Lower leg skin (tissue), 4 donors: ENCODE measurements around the gene KLK4. TPM values are rescaled to one million over a fixed set of nuclear protein-coding genes. Genes with fewer than 3 reads are reported as not detected.

Experiments used
- DNase-seq, 2 donors: peaks; one replicate each; pipeline ENCODE4 v3.0.0-alpha.2; 2019; ENCODE audit warnings: low spot score in 2 of 2
- H3K4me3 ChIP-seq: fragments of 200-600 bp; sonication (generic); 2 replicates; pipeline ENCODE4 v1.5.1; 2017; ENCODE audit warnings: mild to moderate bottlenecking, low read depth; ENCODE audit not compliant: poor library complexity, severe bottlenecking
- CTCF ChIP-seq, 3 donors: fragments of 450-650 bp; IDR thresholded peaks; one replicate each; pipeline ENCODE4 v1.5.1; 2016; ENCODE audit warnings: antibody characterized with exemption in 3 of 3, mild to moderate bottlenecking in 3 of 3, moderate library complexity in 2 of 3
- POLR2A ChIP-seq, 2 donors: fragments of 450-650 bp; IDR thresholded peaks; one replicate each; pipeline ENCODE4 v1.6.1; 2016 to 2017; ENCODE audit warnings: antibody characterized with exemption in 2 of 2, mild to moderate bottlenecking in 1 of 2, moderate library complexity in 1 of 2
- WGBS, 2 donors: methylation state at CpG; one replicate each; pipeline ENCODE4 v1.1.5; 2018; 5-methylcytosine and 5-hydroxymethylcytosine counted together
- intact Hi-C: fragments of 100-400 bp; cut with DNase I; formaldehyde crosslinking; loops from one replicate; pipeline ENCODE4 v1.15.0; 2023; ENCODE audit warnings: low total_unique reads
- total RNA-seq, 4 donors: library from RNA; depleted of rRNA; stranded (reverse); fragments of >200 nt; gene quantifications; one replicate each; pipeline ENCODE4 v1.1.0, GENCODE V29; 2016

KLK4 gene
- total RNA-seq, 4 donors from 2014 or later = 0.47 to 0.84 (median 0.74) TPM

GRCh38 chr19:50924586-50924985, 13.4 kb upstream of the KLK4 start:
- H3K4me3 ChIP-seq = no peak overlapping the region
- TF ChIP-seq POLR2A (IDR thresholded peaks at IDR 0.05) (no peak), CTCF (IDR thresholded peaks at IDR 0.05) (no peak)
- 50 to 53% methylated on average over 6 of the region's 6 CpGs for WGBS, 2 donors
- intact Hi-C loops = no loop called here
- DNase-seq = no peak

- intact Hi-C loops = loop anchor here (2.0 kb wide), 1 partner anchor 180 kb away; no protein-coding TSS in a partner anchor
- H3K4me3 ChIP-seq = no peak overlapping the region
- WGBS, 2 donors = 26 to 27% methylated on average over 21 of the region's 21 CpGs
- no peak for TF ChIP-seq CTCF (IDR thresholded peaks at IDR 0.05)
- TF ChIP-seq POLR2A (IDR thresholded peaks at IDR 0.05) = no peak
- DNase-seq = peak in 1 of 2 donors; percentile 38
Measured at GRCh38 chr19:50922317-50922853, 11.2 kb upstream of the KLK4 start.

- intact Hi-C loops = loop anchor here (2.0 kb wide), 1 partner anchor 181 kb away; no protein-coding TSS in a partner anchor
- DNase-seq = no peak
- no peak overlapping the region for H3K4me3 ChIP-seq
- TF ChIP-seq CTCF (IDR thresholded peaks at IDR 0.05) = no peak
- no peak for TF ChIP-seq POLR2A (IDR thresholded peaks at IDR 0.05)
- 8 to 10% methylated on average over 12 of the region's 12 CpGs for WGBS, 2 donors
Measured at GRCh38 chr19:50921426-50922316, 10.5 kb upstream of the KLK4 start.

DNA sequence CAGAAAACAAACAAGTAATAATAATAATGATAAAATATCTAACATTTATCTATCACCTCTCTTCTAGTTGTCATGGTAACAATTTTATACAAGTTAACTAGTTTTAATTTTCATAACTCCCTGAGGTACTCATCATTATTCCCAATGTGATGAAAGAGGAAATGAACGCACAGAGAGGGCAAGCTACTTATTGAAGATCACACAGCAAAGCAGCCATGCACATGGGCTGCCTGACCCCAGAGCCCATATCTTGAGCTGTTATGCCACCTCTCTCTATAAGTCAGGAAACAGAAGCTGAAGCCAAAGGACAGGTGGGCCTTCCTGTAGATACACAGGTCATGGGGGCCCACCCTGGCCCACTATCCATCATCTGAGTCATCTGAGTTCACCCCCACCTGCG, 4.9 kb upstream of the KLK4 start:
- H3K4me3 ChIP-seq = no peak overlapping the region
- intact Hi-C loops = loop anchor here (10.0 kb wide), 1 partner anchor 121 kb away; the partner anchor contains the start of gene ACP4
- 68 to 74% methylated on average over 2 of the region's 2 CpGs for WGBS, 2 donors
- no peak for DNase-seq
- no peak for TF ChIP-seq CTCF (IDR thresholded peaks at IDR 0.05)
- no peak for TF ChIP-seq POLR2A (IDR thresholded peaks at IDR 0.05)

DNA sequence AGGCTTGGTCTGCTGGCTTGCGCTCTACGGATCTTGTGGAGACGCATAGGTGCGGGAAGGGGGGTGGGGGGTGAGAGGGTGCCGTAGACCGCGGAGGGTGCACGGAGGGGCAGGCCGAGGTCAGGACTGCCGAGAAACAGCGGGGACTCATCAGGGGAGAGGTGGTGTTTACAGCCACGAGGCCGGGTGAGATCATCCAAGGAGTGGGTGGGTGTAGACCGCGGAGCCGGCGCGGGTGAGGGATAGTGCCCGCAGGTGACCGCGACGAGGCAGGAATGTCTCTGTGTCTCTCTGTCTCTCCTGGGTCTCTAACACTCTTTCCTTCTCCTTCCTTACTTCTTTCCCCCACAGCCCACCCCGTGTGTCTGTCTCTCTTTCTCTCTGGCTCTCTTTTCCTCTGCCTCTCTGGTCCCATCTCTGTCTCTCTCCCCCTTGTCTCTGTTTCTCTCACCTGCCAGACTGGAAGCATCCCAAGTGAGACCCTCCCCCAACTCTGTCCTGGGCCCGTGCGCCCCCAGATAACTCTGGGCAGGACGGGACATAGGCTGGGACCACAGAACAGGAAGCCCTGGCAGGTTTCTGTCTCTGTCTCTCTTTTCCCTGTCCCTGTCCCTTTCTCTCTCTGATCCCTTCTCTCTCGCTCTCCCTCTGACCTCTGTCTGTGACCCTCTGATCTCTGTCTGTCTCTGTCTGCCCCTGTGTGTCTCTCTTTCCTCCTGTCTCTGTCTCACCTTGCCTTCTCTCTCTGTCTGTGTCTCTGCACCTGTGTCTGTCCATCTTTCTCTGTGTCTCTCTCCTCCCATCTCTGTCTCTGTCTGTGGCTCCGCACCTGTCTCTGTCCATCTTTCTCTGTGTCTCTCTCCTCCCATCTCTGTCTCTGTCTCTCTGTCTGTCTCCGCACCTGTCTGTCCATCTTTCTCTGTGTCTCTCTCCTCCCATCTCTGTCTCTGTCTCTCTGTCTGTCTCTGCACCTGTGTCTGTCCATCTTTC, 1.8 kb upstream of the KLK4 start:
- intact Hi-C loops = loop anchor here (10.0 kb wide), 1 partner anchor 118 kb away; the partner anchor contains the start of gene ACP4
- DNase-seq = no peak
- no peak overlapping the region for H3K4me3 ChIP-seq
- 8 to 9% methylated on average over 29 of the region's 29 CpGs for WGBS, 2 donors
- no peak for TF ChIP-seq CTCF (IDR thresholded peaks at IDR 0.05)
- TF ChIP-seq POLR2A (IDR thresholded peaks at IDR 0.05) = no peak
